H1 (cell line): ENCODE data around the gene PPBP. TPM values are rescaled to one million over a fixed set of nuclear protein-coding genes. Genes with fewer than 3 reads are reported as not detected.

Experiments used
- CTCF ChIA-PET: fragments of 300-600 bp; sonication (Branson Sonifier 250); formaldehyde crosslinking; loops from one replicate; lab custom pipeline; 2021; ENCODE audit not compliant: partially characterized antibody; lab: Charles Lee
- POLR2A ChIA-PET: fragments of 300-600 bp; sonication (Branson Sonifier 250); formaldehyde crosslinking; loops from one replicate; lab custom pipeline; 2021; ENCODE audit warnings: inconsistent platforms; ENCODE audit not compliant: partially characterized antibody; lab: Charles Lee
- DNase-seq, 2 experiments: peaks; one replicate each; pipeline versions ENCODE4 v3.0.0 to v3.0.0-alpha.2; 2010 to 2022; ENCODE audit warnings: low spot score in 2 of 2, low read depth in 1 of 2, mixed read lengths in 1 of 2
- FAIRE-seq: peaks from 2 replicates; lab custom pipeline; 2011; peaks lifted over from hg19 to GRCh38; lab: Jason Lieb, UNC
- H2AFZ ChIP-seq: 2 replicates; pipeline ENCODE4 v1.8.1; 2012; ENCODE audit warnings: low read length, inconsistent platforms
- H2AK5ac ChIP-seq: 2 replicates; pipeline ENCODE4 v1.6.1; 2013; ENCODE audit warnings: low read depth, low read length
- H2BK120ac ChIP-seq: replicated peaks from 2 replicates; pipeline ENCODE3; 2013; ENCODE audit warnings: low read depth, low read length, inconsistent platforms
- H2BK12ac ChIP-seq: 2 replicates; pipeline ENCODE4 v1.6.1; 2013; ENCODE audit warnings: low read depth, low read length
- H2BK15ac ChIP-seq: 2 replicates; pipeline ENCODE4 v1.6.1; 2013; ENCODE audit warnings: low read length
- H2BK20ac ChIP-seq: 2 replicates; pipeline ENCODE4 v1.6.1; 2013; ENCODE audit warnings: low read length
- H2BK5ac ChIP-seq: 2 replicates; pipeline ENCODE4 v1.6.1; 2013; ENCODE audit warnings: low read depth, low read length
- H3K14ac ChIP-seq: 2 replicates; pipeline ENCODE4 v1.6.1; 2013; ENCODE audit warnings: inconsistent platforms; ENCODE audit not compliant: insufficient read length
- H3K18ac ChIP-seq: 2 replicates; pipeline ENCODE4 v1.6.1; 2013; ENCODE audit warnings: low read length; ENCODE audit errors: extremely low read depth
- H3K23ac ChIP-seq: 2 replicates; pipeline ENCODE4 v1.6.1; 2013; ENCODE audit warnings: inconsistent platforms; ENCODE audit not compliant: insufficient read length
- H3K23me2 ChIP-seq: 2 replicates; pipeline ENCODE4 v1.6.1; 2013; ENCODE audit warnings: low read depth, low read length
- H3K27ac ChIP-seq: 2 replicates; pipeline ENCODE4 v1.6.1; 2011; ENCODE audit warnings: low read depth, low read length, inconsistent platforms
- H3K27me3 ChIP-seq, 4 experiments: replicated peaks in 1 of 4; 1 replicate in 1 of 4; 2 replicates in 3 of 4; pipeline versions ENCODE4 v1.6.1 to v1.8.1; 2011 to 2013; ENCODE audit warnings: low read length in 3 of 4, mild to moderate bottlenecking in 3 of 4, inconsistent platforms in 2 of 4, mixed read lengths in 2 of 4, moderate library complexity in 1 of 4; ENCODE audit not compliant: control insufficient read depth in 3 of 4, insufficient read depth in 3 of 4; ENCODE audit errors: extremely low read depth in 1 of 4
- H3K36me3 ChIP-seq, 4 experiments: 2 replicates each; pipeline versions ENCODE4 v1.6.1 to v1.8.1; 2011 to 2013; ENCODE audit warnings: mild to moderate bottlenecking in 4 of 4, low read length in 3 of 4, moderate library complexity in 2 of 4, control low read depth in 1 of 4, inconsistent platforms in 1 of 4; ENCODE audit not compliant: insufficient read depth in 4 of 4, control insufficient read depth in 2 of 4
- H3K4ac ChIP-seq: replicated peaks from 2 replicates; pipeline ENCODE3; 2013; ENCODE audit warnings: low read length, low read depth, mixed read lengths, inconsistent platforms; ENCODE audit not compliant: insufficient read length
- H3K4me1 ChIP-seq, 4 experiments: replicated peaks in 1 of 4; 1 replicate in 1 of 4; 2 replicates in 3 of 4; pipeline versions ENCODE4 v1.6.1 to v1.8.1; 2011 to 2013; ENCODE audit warnings: low read length in 3 of 4, inconsistent platforms in 2 of 4, mixed read lengths in 1 of 4; ENCODE audit not compliant: insufficient read depth in 4 of 4, control insufficient read depth in 3 of 4
- H3K4me2 ChIP-seq, 2 experiments: 2 replicates each; pipeline versions ENCODE4 v1.6.1 to v1.8.1; 2011 to 2013; ENCODE audit warnings: low read depth in 2 of 2, low read length in 2 of 2, control low read depth in 1 of 2, inconsistent platforms in 1 of 2, mild to moderate bottlenecking in 1 of 2; ENCODE audit not compliant: insufficient read depth in 1 of 2
- H3K4me3 ChIP-seq, 4 experiments: fragments of 200-600, 300-600 bp in 1 of 4; sonication (generic), shearing (Covaris generic), sonication (Bioruptor Twin) in 1 of 4; 2 replicates each; pipeline versions ENCODE4 v1.5.1 to v1.8.1; 2011 to 2016; ENCODE audit warnings: low read length in 4 of 4, low read depth in 3 of 4, control low read depth in 2 of 4, inconsistent platforms in 2 of 4, mild to moderate bottlenecking in 2 of 4, mixed read lengths in 1 of 4, moderate library complexity in 1 of 4; ENCODE audit not compliant: insufficient read depth in 2 of 4; ENCODE audit errors: extremely low read depth in 1 of 4
- H3K56ac ChIP-seq: replicated peaks from 2 replicates; pipeline ENCODE3; 2013; ENCODE audit warnings: low read depth, mild to moderate bottlenecking, mixed read lengths, low read length, inconsistent platforms; ENCODE audit not compliant: insufficient read length
- H3K79me1 ChIP-seq: 2 replicates; pipeline ENCODE4 v1.6.1; 2013; ENCODE audit warnings: low read depth, low read length, control low read depth
- H3K79me2 ChIP-seq, 2 experiments: 2 replicates each; pipeline versions ENCODE4 v1.6.1 to v1.8.1; 2012 to 2013; ENCODE audit warnings: low read length in 2 of 2, mild to moderate bottlenecking in 2 of 2, inconsistent platforms in 1 of 2; ENCODE audit not compliant: insufficient read depth in 2 of 2, control insufficient read depth in 1 of 2
- H3K9ac ChIP-seq, 4 experiments: replicated peaks in 1 of 4; 1 replicate in 1 of 4; 2 replicates in 3 of 4; pipeline versions ENCODE4 v1.6.1 to v1.8.1; 2011 to 2013; ENCODE audit warnings: low read depth in 3 of 4, low read length in 3 of 4, control low read depth in 2 of 4, mild to moderate bottlenecking in 2 of 4, moderate library complexity in 2 of 4, inconsistent platforms in 1 of 4; ENCODE audit errors: extremely low read depth in 1 of 4
- H3K9me3 ChIP-seq, 2 experiments: 2 replicates each; pipeline versions ENCODE4 v1.6.1 to v1.8.1; 2012 to 2013; ENCODE audit warnings: mild to moderate bottlenecking in 2 of 2, moderate library complexity in 2 of 2, control low read depth in 1 of 2, inconsistent platforms in 1 of 2, low read depth in 1 of 2, low read length in 1 of 2, mixed read lengths in 1 of 2; ENCODE audit not compliant: insufficient read depth in 2 of 2
- H4K20me1 ChIP-seq, 2 experiments: replicated peaks in 1 of 2; 2 replicates each; pipeline versions ENCODE3 to v1.8.1; 2011 to 2013; ENCODE audit warnings: inconsistent platforms in 2 of 2, low read length in 2 of 2, mild to moderate bottlenecking in 1 of 2; ENCODE audit not compliant: insufficient read depth in 2 of 2, control insufficient read depth in 1 of 2
- H4K5ac ChIP-seq: 2 replicates; pipeline ENCODE4 v1.6.1; 2013; ENCODE audit warnings: low read length, low read depth, mixed read lengths, inconsistent platforms; ENCODE audit not compliant: insufficient read length
- H4K8ac ChIP-seq: 2 replicates; pipeline ENCODE4 v1.8.0; 2013; ENCODE audit warnings: mild to moderate bottlenecking, moderate library complexity, low read length, inconsistent platforms; ENCODE audit not compliant: insufficient read depth; ENCODE audit errors: extremely low read depth
- H4K91ac ChIP-seq: replicated peaks from 2 replicates; pipeline ENCODE3; 2013; ENCODE audit warnings: low read length, mixed read lengths, inconsistent platforms; ENCODE audit not compliant: insufficient read length
- BACH1 ChIP-seq: IDR thresholded peaks from 2 replicates; pipeline ENCODE4 v1.6.1; 2012; ENCODE audit warnings: low read length, improper control_type of control experiment
- JUN ChIP-seq: IDR thresholded peaks from 2 replicates; pipeline ENCODE4 v1.6.1; 2011; ENCODE audit warnings: low read depth, mild to moderate bottlenecking, improper control_type of control experiment, low read length
- MAFK ChIP-seq: IDR thresholded peaks from 2 replicates; pipeline ENCODE4 v1.6.1; 2012; ENCODE audit warnings: low read depth, mild to moderate bottlenecking, improper control_type of control experiment, low read length
- ZNF274 ChIP-seq: IDR thresholded peaks from 2 replicates; pipeline ENCODE4 v1.7.0; 2012; ENCODE audit warnings: low read length, borderline replicate concordance; ENCODE audit errors: extremely low read depth
- WGBS, 2 experiments: shearing (Covaris generic) in 1 of 2; methylation state at CpG; one replicate each; pipeline versions ENCODE4 v1.1.6 to v1.1.7; 2013 to 2015; ENCODE audit warnings: low lambda C conversion rate in 2 of 2, mixed read lengths in 2 of 2, inconsistent platforms in 1 of 2, low coverage in 1 of 2, missing lambda C conversion rate in 1 of 2; ENCODE audit not compliant: insufficient replicate concordance in 2 of 2, insufficient coverage in 1 of 2, insufficient read length in 1 of 2; ENCODE audit errors: extremely low coverage in 1 of 2, missing lambda C conversion rate in 1 of 2; 5-methylcytosine and 5-hydroxymethylcytosine counted together
- polyA plus RNA-seq, 7 experiments: library from polyadenylated mRNA; depleted of rRNA in 3 of 7; stranded (reverse) in 5 of 7; unstranded in 2 of 7; fragments of >200 nt in 5 of 7; fragments of 200-250 nt in 2 of 7; gene quantifications; 1 replicate in 5 of 7; 2 replicates in 1 of 7; 4 replicates in 1 of 7; pipeline versions ENCODE4 v1.2.1 to v1.2.3, GENCODE V29; 2011 to 2013; ENCODE audit warnings: missing spikeins in 2 of 7, mixed read lengths in 2 of 7
- total RNA-seq: library from RNA; stranded (reverse); fragmentation: NEBNext Ultra II Directional; extraction: Animal tissue kit (Norgen Biotek cat#: 25700); gene quantifications from 2 replicates; pipeline ENCODE4 v1.2.1, GENCODE V29; 2021
- TF ChIP-seq, protein P1 (sequence below): IDR thresholded peaks from 2 replicates; pipeline ENCODE4 v1.6.1; 2012; ENCODE audit warnings: inconsistent platforms

The PPBP gene
- total and polyA plus RNA-seq, 2 of the 8 experiments (the other 6 are each of a cell fraction or from before 2014, with no cell fraction given), result 0.18 to 0.43 TPM

DNA sequence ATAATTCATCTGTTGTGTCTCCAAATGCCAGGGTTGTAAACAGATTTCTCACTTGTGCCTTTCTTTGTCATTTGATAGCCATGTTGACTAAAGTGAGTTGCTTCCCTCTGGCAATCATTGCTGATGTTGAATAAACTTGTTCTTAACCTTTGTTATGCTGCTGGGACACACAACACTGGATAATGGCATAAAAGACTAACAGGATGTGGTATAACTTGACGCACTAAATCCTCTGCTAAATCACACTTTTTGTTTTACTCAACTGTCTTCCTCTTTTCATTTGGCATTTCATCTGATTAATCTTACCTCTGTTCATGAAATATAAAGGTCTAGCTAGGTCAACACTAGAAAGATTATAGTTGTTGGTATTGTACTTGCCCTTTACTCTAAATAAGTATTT is 28.1 kb upstream of the PPBP start:
- Histone ChIP-seq H2BK5ac (no peak overlapping the region), H2BK120ac (no peak overlapping the region), H2AFZ (no peak overlapping the region), H4K91ac (no peak overlapping the region), H3K36me3 (no peaks in the 10 kb centered on the region), H3K4ac (no peak overlapping the region), H3K14ac (no peak overlapping the region), H3K23ac (no peak overlapping the region), H2AK5ac (no peak overlapping the region), H3K27me3 (no peaks in the 10 kb centered on the region), H3K27ac (no peak overlapping the region), H3K79me1 (no peaks in the 10 kb centered on the region), H4K20me1 (no peaks in the 10 kb centered on the region), H3K4me2 (no peak overlapping the region), H3K79me2 (no peaks in the 10 kb centered on the region), H2BK12ac (no peak overlapping the region; the same call in 1 of the 2 replicates), H3K18ac (no peak overlapping the region), H3K23me2 (no peaks in the 10 kb centered on the region), H3K4me1 (no peaks in the 10 kb centered on the region), H2BK20ac (no peak overlapping the region), H3K4me3 (no peak overlapping the region), H3K56ac (no peak overlapping the region), H4K5ac (no peak overlapping the region), H3K9ac (no peak overlapping the region), H3K9me3 (no peaks in the 10 kb centered on the region), H4K8ac (no peak overlapping the region), H2BK15ac (no peak overlapping the region)
- CTCF ChIA-PET, result interaction anchor here (0.6 to 1.8 kb wide), 4 partner anchors 17 to 287 kb away, joined by 3 to 4 read pairs (median 4); partner anchors contain the start of gene CXCL5
- TF ChIP-seq BACH1 (no peak), MAFK (no peak), JUN (no peak), ZNF274 (no peak)
- TF ChIP-seq, protein P1, sequence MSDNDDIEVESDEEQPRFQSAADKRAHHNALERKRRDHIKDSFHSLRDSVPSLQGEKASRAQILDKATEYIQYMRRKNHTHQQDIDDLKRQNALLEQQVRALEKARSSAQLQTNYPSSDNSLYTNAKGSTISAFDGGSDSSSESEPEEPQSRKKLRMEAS, result no peak
- DNase-seq (no peak), FAIRE-seq (no peak)
- POLR2A ChIA-PET, result interaction anchor here (0.9 to 1.4 kb wide), 2 partner anchors 14 to 18 kb away, joined by 5 read pairs; partner anchors contain the start of gene CXCL5
- 72% methylated on average over 1 of the region's 1 CpG; no CpG with 5 or more reads in 1 of the 2 experiments for WGBS, 2 experiments
